Dedifferentiated amniotic fluid mesenchymal stem cell (primary cell): ENCODE results near the gene TACC3.

Experiments
- DNase-seq: peaks from one replicate; pipeline ENCODE4 v3.0.0-alpha.2; 2016; ENCODE audit errors: extremely low spot score

Gene TACC3

DNA sequence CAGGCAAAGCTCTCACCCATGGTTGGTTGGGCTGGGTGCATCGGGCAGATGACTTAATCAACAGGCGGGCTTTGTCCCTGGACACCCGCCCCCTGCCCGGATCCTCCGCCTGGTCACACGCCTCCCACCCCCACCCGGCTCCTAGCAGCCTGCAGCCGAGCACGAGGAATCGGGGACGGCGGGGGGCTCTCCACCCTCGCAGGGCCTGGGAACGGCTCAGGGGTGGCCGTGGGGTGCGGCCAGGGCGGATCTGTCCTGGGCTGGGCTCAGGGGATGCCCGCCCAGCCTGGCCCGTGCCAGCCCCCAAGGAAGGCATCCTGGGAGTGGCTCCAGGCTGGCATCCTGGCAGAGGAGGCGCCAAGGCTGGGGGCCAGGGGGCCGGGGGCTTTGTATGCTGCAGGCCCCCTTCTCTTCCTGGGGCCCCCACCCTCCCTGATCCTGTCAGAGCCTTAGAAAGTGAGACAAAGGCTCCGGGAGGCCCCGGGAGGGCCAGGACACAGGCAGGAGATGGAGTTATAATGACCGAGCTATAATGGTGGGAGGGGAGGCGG, 39.3 kb downstream of the TACC3 start:
- DNase-seq, result no peak

GRCh38 chr4:1761130-1761689, 39.9 kb downstream of the TACC3 start:
- DNase-seq, result no peak

- DNase-seq, result no peak
These were observed 41.1 kb downstream of the TACC3 start for GRCh38 chr4:1762264-1763010.

DNA sequence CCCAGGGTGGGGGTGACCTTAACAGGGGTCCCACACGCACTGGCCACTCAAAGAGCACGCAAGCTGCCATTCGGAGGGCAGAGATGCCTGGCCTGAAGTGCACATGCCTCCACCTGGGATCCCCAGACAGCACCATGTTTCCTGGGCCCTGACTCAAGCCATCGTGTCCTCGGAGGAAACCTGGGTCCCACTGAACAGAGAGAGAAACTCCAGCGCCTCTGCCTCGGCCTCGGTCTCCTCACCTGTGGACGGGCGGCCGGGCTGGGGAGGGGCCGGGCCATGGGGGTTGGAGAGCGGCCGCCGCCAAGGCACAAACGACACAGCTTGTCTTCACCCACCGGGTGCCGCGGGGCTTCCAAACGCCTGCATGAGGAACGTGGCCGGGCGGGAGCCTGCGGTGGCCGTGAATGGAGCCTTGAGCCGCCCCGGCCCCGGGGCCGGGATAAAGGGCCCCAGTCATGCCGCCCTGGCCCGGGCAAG, 41.8 kb downstream of the TACC3 start:
- DNase-seq, result no peak

DNA sequence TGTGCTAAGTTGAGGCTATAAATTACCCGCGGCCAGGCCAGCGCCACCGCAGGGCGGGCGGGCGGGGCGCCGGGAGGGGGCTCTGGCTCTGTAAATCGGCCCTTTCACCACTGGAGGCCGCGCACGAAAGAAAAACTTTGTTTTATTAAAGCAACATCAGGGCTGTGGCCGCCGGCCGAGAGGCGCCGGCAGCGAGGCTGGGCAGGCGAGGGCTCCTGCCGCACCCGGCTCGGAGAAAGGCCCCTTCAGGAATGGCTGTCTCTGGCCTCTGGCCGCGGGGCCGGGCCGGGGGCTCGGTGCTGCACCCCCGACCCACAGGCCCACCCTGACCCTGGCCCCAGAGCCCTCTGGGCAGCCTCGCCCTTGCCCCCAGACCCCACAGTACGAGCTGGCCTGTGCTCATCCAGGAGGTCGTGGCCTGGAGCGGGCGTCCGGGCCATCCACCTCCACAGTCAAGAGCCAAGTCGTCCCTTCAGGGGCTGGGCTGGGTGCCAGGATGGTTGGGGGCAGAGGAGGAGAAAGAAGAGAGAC, 42.3 kb downstream of the TACC3 start:
- peak; percentile 27 for DNase-seq

GRCh38 chr4:1764670-1765069, 43.3 kb downstream of the TACC3 start:
- DNase-seq, result no peak

DNA sequence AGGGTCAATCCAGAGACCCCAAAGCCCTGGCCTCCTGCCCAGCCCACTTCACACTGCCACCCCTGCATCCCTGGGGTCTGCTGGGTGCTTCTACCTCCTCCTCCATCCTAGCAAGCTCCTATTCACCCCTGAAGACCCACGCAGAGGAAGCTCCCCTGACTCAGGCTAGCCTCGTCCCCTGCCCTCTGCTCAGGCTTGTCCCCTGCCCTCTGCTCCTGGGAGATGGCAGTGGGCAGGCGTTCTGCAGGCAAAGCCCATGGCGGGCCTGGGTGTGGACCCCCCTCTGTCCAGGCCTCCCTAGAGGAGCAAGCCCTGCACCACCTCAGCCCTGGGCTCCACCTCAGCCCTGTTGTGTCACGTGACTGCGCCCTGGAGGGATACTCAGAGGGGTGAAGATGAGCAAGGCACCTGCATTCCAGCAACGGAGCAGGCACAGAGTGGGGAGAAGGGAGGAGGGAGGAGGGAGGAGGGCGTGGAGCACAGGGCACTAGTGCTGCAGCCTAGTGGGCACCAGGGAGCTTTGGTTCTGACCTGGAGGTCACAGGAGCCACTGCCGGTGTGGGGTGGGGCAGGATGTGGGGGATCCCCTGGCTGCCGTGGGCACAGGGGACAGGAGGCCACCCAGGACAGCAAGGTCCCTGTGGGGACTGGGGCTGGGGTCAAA, 44.2 kb downstream of the TACC3 start:
- DNase-seq, result no peak

DNA sequence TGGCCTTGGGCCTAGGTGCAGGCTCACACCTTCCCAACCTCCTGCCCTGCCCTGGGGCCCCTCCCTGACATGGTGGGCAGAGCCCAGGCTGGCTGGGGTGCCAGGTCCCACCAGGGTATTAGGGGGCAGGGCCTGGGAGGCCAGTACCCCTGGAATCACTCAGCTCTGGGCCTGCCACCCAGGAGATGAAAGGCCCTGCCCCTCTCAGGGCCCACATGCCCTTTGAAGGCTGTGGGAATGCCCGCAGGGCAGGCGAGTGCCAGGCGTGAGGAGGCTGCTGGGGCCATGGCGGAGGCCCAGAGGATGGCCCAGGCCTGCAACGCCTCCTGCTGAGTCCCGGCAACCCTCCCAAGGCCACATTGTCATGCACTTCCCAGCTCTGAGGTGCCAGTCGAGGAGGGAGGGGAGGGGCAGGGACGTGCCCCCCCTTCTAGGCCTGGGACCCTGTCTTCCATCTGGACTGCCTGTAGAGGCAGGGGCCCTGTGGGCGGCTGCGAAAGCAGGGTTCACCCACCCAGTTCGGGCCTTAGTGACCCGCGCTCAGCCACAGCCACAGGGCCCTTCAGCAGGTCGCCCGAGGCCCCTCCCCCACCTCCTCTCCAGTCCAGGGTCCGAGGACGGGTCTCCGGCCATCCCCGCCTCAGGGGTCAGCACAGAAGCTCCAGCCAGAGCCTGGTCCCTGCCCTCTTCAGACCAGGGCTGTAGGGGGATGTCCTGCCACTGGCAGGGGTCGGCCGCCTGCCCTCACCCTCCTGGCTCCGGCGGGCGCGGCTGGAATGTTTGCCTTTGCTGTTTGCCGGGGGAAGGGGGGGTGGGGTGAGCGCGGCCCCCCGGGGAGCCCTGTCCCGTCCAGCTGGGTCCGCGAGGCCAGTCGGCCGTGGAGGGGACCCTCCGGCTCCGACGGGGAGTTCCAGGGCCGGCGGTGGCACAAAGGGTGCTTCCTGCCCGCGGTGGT, 45.1 kb downstream of the TACC3 start:
- no peak for DNase-seq

GRCh38 chr4:1767061-1767769, 45.9 kb downstream of the TACC3 start:
- DNase-seq, result no peak

DNA sequence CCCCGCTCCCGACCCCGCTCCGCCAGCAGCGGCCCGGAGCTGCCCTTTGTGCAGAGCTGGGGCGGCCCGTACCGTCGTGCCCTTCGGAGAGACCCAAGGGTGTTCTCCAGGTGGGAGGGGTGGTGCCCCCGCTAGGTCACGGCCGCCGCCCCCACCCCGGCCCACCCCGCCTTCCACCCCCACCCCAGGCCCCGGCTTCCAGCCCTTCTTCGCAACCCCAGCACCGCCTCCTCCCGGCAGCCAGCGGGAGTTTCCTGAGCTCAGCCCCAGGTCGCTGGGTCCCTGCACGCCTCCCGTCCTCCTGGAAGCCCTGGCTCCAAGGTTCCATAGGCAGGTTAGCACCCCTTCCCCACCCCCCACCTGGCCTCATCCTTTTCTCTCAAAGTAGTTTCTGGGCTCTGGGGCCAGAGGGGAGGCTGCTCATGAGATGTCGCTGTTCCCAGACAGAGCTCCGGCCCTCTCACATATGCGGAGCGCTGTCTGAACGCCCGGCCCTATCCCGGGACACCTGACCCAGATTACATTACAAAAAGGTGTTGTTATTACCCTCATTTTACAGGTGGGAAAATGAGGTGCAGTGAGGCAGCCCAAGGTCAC, 46.5 kb downstream of the TACC3 start:
- no peak for DNase-seq

DNA sequence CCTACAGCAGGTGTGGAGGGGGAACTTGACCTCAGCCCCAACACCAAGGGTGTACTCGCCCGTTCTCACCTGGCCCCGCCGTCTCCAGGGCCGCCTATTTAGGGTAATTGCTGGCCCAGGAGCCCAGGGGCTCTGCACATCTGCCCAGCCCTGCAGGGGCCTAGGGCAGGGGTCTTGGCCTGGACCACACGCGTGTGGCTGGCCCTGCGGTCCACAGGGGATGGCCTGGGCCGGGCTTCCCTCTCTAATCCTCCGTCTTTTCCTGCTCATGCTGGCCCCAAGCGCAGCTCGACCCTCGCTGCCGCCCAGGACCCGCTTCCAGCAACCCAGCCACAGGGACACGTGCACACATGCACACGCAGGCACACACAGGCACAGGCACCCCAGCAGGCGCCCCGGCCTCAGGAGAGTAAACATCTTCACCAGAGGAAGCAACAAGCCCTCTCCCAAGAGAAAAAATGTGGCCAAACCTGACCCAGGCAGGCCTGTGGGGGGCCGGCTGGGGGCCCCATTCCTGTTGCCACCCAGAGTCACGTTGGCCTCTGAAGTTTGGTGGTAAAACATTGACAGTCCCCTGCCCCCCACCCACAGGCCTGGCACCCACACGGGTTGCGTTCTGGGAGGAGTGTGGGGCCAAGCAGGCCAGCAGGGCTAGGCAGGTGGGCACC, 47.2 kb downstream of the TACC3 start:
- DNase-seq, result no peak

GRCh38 chr4:1769692-1770091, 48.4 kb downstream of the TACC3 start:
- DNase-seq, result no peak

DNA sequence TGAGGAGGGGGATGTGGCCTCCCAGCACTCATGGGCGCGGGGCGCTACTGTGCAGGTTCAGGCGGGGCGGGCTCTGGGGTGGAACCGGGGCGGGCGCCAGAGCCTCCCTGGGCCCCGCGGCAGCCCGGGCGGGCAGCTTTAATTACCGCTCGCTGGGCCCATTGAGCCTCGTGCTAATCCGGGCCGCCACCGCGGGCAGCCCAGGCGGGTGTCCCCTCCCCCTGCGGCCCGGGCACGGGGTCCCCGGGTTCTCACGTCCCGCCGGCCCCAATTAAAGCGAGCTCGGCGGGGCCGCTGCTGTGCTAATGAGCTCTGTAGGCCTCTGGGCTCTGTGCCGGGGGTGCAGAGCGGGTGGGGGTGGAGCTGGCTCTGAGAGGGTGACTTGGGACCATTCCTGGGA, 48.9 kb downstream of the TACC3 start:
- DNase-seq, result no peak

DNA sequence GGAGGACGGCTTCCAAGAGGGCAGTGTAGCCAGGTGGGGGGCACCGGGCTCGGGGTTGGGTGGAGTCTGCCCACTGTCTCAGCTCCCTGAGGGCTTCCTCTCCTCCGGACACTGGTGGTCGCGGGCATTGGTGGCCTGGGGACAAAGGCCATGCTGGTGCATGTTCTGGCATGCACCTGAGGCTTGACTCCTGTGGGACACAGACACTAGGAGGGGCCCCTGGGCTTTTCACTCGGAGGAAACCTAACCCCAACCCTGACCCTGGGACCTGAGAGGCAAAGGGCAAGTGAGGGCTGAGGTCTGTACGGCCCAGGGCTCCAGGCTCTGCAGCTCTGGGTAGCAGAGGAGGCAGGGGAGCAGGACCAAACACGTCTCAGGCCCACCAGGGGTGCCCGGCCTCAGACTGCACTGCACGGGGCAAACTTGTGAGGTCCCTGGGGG, 49.5 kb downstream of the TACC3 start:
- no peak for DNase-seq

DNA sequence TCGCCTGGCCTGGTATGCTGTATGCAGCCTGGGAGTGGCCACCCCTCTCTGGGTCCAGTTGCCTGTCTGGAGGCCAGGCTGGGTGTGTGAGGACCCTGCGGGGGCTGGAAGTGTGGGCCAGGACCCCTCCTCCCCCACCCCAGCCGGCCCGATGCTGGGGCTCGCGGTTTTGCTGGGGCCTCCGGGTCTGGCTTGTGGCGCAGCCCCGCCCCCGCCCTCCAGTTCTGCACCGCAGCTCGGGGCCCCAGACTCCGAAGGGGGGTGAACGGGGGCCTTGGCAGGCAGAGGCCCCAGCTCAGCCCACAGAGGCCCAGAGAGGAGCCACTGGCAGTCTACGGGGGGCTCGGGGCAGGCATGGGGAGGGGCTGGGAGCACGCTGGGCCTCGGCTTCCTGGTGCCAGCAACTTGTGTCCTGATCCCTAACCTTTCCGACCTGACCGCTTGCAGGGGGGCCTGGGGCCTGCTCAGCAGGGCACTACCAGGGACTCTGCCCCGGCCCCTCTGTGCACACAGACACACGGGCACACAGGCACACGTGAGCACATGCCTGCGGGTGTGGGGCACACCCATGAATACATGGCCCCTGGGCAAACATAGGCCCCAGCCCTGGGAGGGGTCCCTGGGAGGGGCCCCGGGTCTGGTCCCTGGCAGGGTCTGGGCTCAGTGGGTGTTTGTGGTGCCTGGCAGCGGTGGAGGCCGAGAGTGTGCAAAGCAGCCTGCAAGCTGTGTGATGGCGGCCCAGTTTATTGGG, 50.4 kb downstream of the TACC3 start:
- DNase-seq, result no peak

GRCh38 chr4:1772853-1773538, 51.7 kb downstream of the TACC3 start:
- no peak for DNase-seq

DNA sequence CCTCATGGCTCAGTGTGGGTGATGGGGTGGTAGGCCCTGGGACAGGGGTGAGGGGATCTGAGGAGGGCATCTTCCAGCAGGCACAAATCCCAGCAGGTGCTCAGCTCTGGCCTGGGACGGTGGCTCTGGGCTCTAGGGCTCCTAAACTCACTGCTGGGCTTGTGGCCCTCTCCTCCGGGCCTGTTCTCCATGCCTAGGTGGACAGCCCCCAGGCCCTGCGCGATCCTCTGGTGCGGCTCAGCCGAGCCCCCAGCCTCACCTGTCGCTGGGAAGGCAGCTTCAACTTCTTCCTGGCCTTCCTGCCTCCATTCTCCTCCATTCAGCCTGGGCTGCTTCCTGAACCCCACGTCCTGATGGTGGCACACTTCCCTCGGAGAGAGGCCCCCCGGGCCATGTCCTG, 52.4 kb downstream of the TACC3 start:
- no peak for DNase-seq

DNA sequence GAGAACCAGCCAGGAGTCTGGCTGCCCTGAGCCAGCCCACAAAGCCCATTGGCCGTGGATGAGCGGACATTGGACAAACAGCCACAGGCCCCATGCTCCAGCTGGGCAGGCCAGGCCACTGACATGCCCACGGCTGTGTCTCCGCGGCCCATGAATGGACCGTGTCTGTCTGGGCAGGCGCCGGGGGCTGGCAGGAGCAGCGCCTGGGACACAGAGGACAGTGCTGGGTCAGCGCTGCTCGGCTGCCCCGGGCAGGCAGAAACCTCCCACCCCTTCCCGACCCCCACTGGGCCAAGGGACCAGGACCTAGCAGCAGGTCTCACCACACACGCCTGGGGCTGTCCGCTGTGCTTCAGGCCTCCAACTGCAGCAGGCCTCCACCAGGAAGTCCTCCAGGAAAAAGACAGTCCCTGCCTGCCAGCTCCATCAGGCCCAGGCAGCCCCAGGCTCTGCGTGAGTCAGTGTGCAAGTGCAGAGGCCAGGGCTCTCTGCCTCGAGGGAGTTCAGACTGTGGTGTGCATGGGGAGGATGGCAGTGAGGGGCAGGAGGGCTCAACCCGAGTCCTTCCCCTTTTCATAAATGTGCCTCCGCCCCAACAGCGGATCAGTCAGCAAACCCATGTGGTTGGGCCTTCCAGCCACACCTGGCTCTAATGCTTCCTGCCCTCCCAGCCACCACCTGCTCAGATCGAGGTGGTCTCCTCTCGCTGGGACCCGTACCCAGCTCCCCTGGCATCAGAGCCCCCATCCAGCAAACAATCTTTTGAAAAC, 54.6 kb downstream of the TACC3 start:
- no peak for DNase-seq
